DND-41 (cell line): ENCODE results near the gene ZDHHC22.

Experiments
- CTCF ChIP-seq: IDR thresholded peaks from 2 replicates; pipeline ENCODE4 v1.5.1; 2012; ENCODE audit warnings: borderline replicate concordance, low read length, moderate library complexity, mild to moderate bottlenecking; ENCODE audit not compliant: poor library complexity, severe bottlenecking; ENCODE audit errors: extremely low read depth
- EZH2 ChIP-seq: IDR thresholded peaks from 3 replicates; pipeline ENCODE4 v1.6.1; 2012; ENCODE audit warnings: borderline replicate concordance, low read depth, mild to moderate bottlenecking, moderate library complexity, low read length, inconsistent platforms; ENCODE audit not compliant: severe bottlenecking

GRCh38 chr14:77131871-77132486 lies 9.6 kb downstream of the ZDHHC22 start:
- TF ChIP-seq CTCF (no peak), EZH2 (no peak)
